GM12878 (cell line): ENCODE results near the gene P3R3URF. TPM values are rescaled to one million over a fixed set of nuclear protein-coding genes. Genes with fewer than 3 reads are reported as not detected.

Source experiments
- ATAC-seq: fragments of 200-7000 bp; cut with Tn5 transposase; 3 replicates; pipeline ENCODE4 v1.9.1; 2020; ENCODE audit warnings: mild to moderate bottlenecking, moderate library complexity
- BruUV-seq: library from RNA; stranded (reverse); fragments of 400-500 nt; replicated peaks from 2 replicates; lab custom pipeline; 2021; lab: Mats Ljungman, UMichigan
- CTCF ChIA-PET: fragments of 300-600 bp; sonication (Branson Sonifier 250); formaldehyde crosslinking; extraction: SDS; loops from one replicate; lab custom pipeline; 2021; ENCODE audit warnings: inconsistent platforms; lab: Yijun Ruan, JAX
- POLR2A ChIA-PET: fragments of 350-600 bp; formaldehyde crosslinking; extraction: SDS; loops from one replicate; lab custom pipeline; 2021; ENCODE audit warnings: inconsistent platforms; lab: Charles Lee
- RAD21 ChIA-PET: fragments of 300-600 bp; sonication (Branson Sonifier 250); formaldehyde crosslinking; loops from one replicate; lab custom pipeline; 2023; ENCODE audit warnings: antibody characterized with exemption; ENCODE audit not compliant: unreplicated experiment; lab: Charles Lee
- SMC1A ChIA-PET: fragments of 300-600 bp; sonication (Branson Sonifier 250); formaldehyde crosslinking; loops from one replicate; lab custom pipeline; 2023; ENCODE audit not compliant: unreplicated experiment, uncharacterized antibody; lab: Charles Lee
- DNase-seq: peaks from one replicate; pipeline ENCODE4 v3.0.0-alpha.2; 2011; ENCODE audit warnings: low read depth, low spot score
- FAIRE-seq: peaks from 3 replicates; lab custom pipeline; 2011; peaks lifted over from hg19 to GRCh38; lab: Jason Lieb, UNC
- H2AFZ ChIP-seq: 2 replicates; pipeline ENCODE4 v1.6.0; 2011; ENCODE audit warnings: low read depth, low read length, control low read depth; ENCODE audit not compliant: control insufficient read depth
- H3K27ac ChIP-seq: 2 replicates; pipeline ENCODE4 v1.5.1; 2011; ENCODE audit warnings: control low read depth; ENCODE audit not compliant: control insufficient read depth, insufficient read depth
- H3K27me3 ChIP-seq, 2 experiments: replicated peaks in 1 of 2; 2 replicates each; pipeline versions ENCODE4 v1.6.0 to v1.6.1; 2011; ENCODE audit warnings: low read length in 1 of 2; ENCODE audit not compliant: control insufficient read depth in 2 of 2, insufficient read depth in 2 of 2
- H3K36me3 ChIP-seq, 2 experiments: 2 replicates each; pipeline ENCODE4 v1.5.1; 2011; ENCODE audit warnings: low read length in 1 of 2; ENCODE audit not compliant: control insufficient read depth in 2 of 2, insufficient read depth in 2 of 2
- H3K4me1 ChIP-seq: 2 replicates; pipeline ENCODE4 v1.6.1; 2011; ENCODE audit warnings: mild to moderate bottlenecking, low read length, moderate library complexity, mixed read lengths; ENCODE audit not compliant: control insufficient read depth, insufficient read depth
- H3K4me2 ChIP-seq: 2 replicates; pipeline ENCODE4 v1.6.0; 2011; ENCODE audit warnings: control low read depth; ENCODE audit not compliant: control insufficient read depth, insufficient read depth
- H3K4me3 ChIP-seq: fragments of 200-600 bp; sonication (generic); 2 replicates; pipeline ENCODE4 v1.5.1; 2016
- H3K79me2 ChIP-seq: 2 replicates; pipeline ENCODE4 v1.6.0; 2011; ENCODE audit warnings: low read length; ENCODE audit not compliant: control insufficient read depth, insufficient read depth
- H3K9ac ChIP-seq: 2 replicates; pipeline ENCODE4 v1.8.0; 2011; ENCODE audit warnings: low read length, control low read depth, mixed read lengths; ENCODE audit not compliant: control insufficient read depth, insufficient read depth
- H3K9me3 ChIP-seq: replicated peaks from 3 replicates; pipeline ENCODE4 v1.5.1; 2011; ENCODE audit warnings: mild to moderate bottlenecking, low read length; ENCODE audit not compliant: control insufficient read depth, insufficient read depth
- H4K20me1 ChIP-seq: 2 replicates; pipeline ENCODE4 v1.6.0; 2011; ENCODE audit not compliant: control insufficient read depth, insufficient read depth
- BCLAF1 ChIP-seq: fragments of 450-650 bp; IDR thresholded peaks from 2 replicates; pipeline ENCODE4 v1.6.1; 2017; ENCODE audit warnings: antibody characterized with exemption, mild to moderate bottlenecking, moderate library complexity
- E2F4 ChIP-seq: IDR thresholded peaks from 2 replicates; pipeline ENCODE4 v1.6.1; 2012; ENCODE audit warnings: low read depth, low read length, improper control_type of control experiment
- EP300 ChIP-seq, 2 experiments: fragments of 150-350 bp in 1 of 2; IDR thresholded peaks; 2 replicates each; pipeline ENCODE4 v1.6.1; 2011 to 2012; ENCODE audit warnings: low read depth in 2 of 2, low read length in 2 of 2, borderline replicate concordance in 1 of 2, improper control_type of control experiment in 1 of 2, inconsistent platforms in 1 of 2; ENCODE audit not compliant: control insufficient read depth in 1 of 2
- LARP7 ChIP-seq: fragments of 450-650 bp; IDR thresholded peaks from 2 replicates; pipeline ENCODE4 v1.6.1; 2017; ENCODE audit warnings: mild to moderate bottlenecking
- MTA2 ChIP-seq: fragments of 450-650 bp; IDR thresholded peaks from 2 replicates; pipeline ENCODE4 v1.6.1; 2016; ENCODE audit warnings: low read depth, mild to moderate bottlenecking, moderate library complexity
- MYC ChIP-seq: IDR thresholded peaks from 2 replicates; pipeline ENCODE4 v1.6.1; 2011; ENCODE audit warnings: mild to moderate bottlenecking, low read length, moderate library complexity, inconsistent platforms; ENCODE audit not compliant: insufficient read depth, insufficient replicate concordance, insufficient read length, severe bottlenecking
- NR2F1 ChIP-seq: fragments of 450-650 bp; conservative IDR thresholded peaks from 2 replicates; pipeline ENCODE4 v1.6.1; 2017; ENCODE audit warnings: mild to moderate bottlenecking
- NRF1 ChIP-seq: conservative IDR thresholded peaks from 2 replicates; pipeline ENCODE4 v1.6.1; 2011; ENCODE audit warnings: mild to moderate bottlenecking, low read depth, low read length, improper control_type of control experiment
- SP1 ChIP-seq: IDR thresholded peaks from one replicate; pipeline ENCODE4 v1.6.1; 2011; ENCODE audit warnings: low read depth, low read length
- ZNF622 ChIP-seq: fragments of 450-650 bp; IDR thresholded peaks from 2 replicates; pipeline ENCODE4 v1.6.1; 2017; ENCODE audit warnings: mild to moderate bottlenecking, inconsistent platforms
- WGBS: methylation state at CpG from one replicate; pipeline ENCODE4 v1.1.6; 2016; ENCODE audit warnings: low lambda C conversion rate; ENCODE audit not compliant: insufficient replicate concordance, insufficient coverage; ENCODE audit errors: missing lambda C conversion rate; 5-methylcytosine and 5-hydroxymethylcytosine counted together
- in situ Hi-C: fragments of 300-500 bp; cut with MboI; formaldehyde crosslinking; loops from 9 replicates; pipeline ENCODE4 v1.14.3; 2018; ENCODE audit warnings: mixed read lengths
- intact Hi-C: fragments of 100-400 bp; cut with micrococcal nuclease; formaldehyde crosslinking; loops from one replicate; pipeline ENCODE4 v1.14.2; 2022; ENCODE audit not compliant: unreplicated experiment
- polyA plus RNA-seq, 11 experiments: library from polyadenylated mRNA; depleted of rRNA in 4 of 11; unstranded in 6 of 11; stranded (reverse) in 5 of 11; fragments of >200 nt; fragmentation: Nextera tagmentation in 4 of 11; fragmentation: Illumina TruSeq in 1 of 11; extraction: Ambion mirVana in 4 of 11; extraction: Trizol in 1 of 11; gene quantifications; 1 replicate in 1 of 11; 2 replicates in 10 of 11; pipeline versions ENCODE4 v1.2.1 to v1.2.3, GENCODE V29; 2011 to 2016; ENCODE audit warnings: inconsistent platforms in 2 of 11, missing spikeins in 2 of 11, low read depth in 1 of 11
- total RNA-seq, 4 experiments: library from RNA; depleted of rRNA in 3 of 4; stranded (reverse); fragments of >200 nt in 3 of 4; fragmentation: Illumina TruSeq in 1 of 4; extraction: Trizol in 1 of 4; gene quantifications; 2 replicates each; pipeline versions ENCODE4 v1.2.1 to v1.2.3, GENCODE V29; 2013 to 2021

The P3R3URF gene
- total and polyA plus RNA-seq, 10 of the 15 experiments (the other 5 are each of a cell fraction or from before 2014, with no cell fraction given): not detected

GRCh38 chr1:46219551-46220520 lies 43.5 kb upstream of the P3R3URF start (continued):
- TF ChIP-seq MYC: no peak
- no peak for TF ChIP-seq LARP7

- H4K20me1 ChIP-seq: no peaks in the 10 kb centered on the region
- no peaks in the 10 kb centered on the region for H3K79me2 ChIP-seq
- POLR2A ChIA-PET: no interaction called here
- BruUV-seq: no TSS peak
- no peaks in the 10 kb centered on the region for H3K27me3 ChIP-seq
- no peaks in the 10 kb centered on the region for H3K9me3 ChIP-seq
- in situ Hi-C loops (no loop called here), intact Hi-C loops (no loop called here)
- DNase-seq: no peak
- no peak overlapping the region for H3K4me2 ChIP-seq
- RAD21 ChIA-PET: no interaction called here
- H3K36me3 ChIP-seq: no peaks in the 10 kb centered on the region
- WGBS: 52% methylated on average over 8 of the region's 8 CpGs
- no peak overlapping the region for H3K4me3 ChIP-seq
- TF ChIP-seq MTA2 (no peak), MYC (no peak), NRF1 (no peak), EP300 (IDR thresholded peaks at IDR 0.05; ENCODE audit: borderline replicate concordance in 1 of 2, control insufficient read depth in 1 of 2, low read depth in 2 of 2, low read length in 2 of 2) (no peak), ZNF622 (no peak), NR2F1 (no peak), BCLAF1 (no peak), SP1 (no peak), E2F4 (no peak)
- H3K9ac ChIP-seq: no peak overlapping the region
- H3K27ac ChIP-seq: no peak overlapping the region
- no peak for FAIRE-seq
- no peak overlapping the region for H2AFZ ChIP-seq
- no peak for ATAC-seq
- SMC1A ChIA-PET: interaction anchor here (0.6 to 5.9 kb wide), 2 partner anchors 36 to 185 kb away, joined by 3 to 52 read pairs; no protein-coding TSS in a partner anchor
- H3K4me1 ChIP-seq: no peaks in the 10 kb centered on the region
- CTCF ChIA-PET: interaction anchor here (0.6 to 9.7 kb wide), 4 partner anchors 13 to 183 kb away, joined by 3 to 123 read pairs (median 18); no protein-coding TSS in a partner anchor
Observed at GRCh38 chr1:46218443-46218842, 42.2 kb upstream of the P3R3URF start.
